Bronchial epithelial cell (primary cell): ENCODE measurements around the gene RPL13. TPM values are rescaled to one million over a fixed set of nuclear protein-coding genes. Genes with fewer than 3 reads are reported as not detected.

ENCODE experiments used
- DNase-seq: peaks from one replicate; pipeline ENCODE4 v3.0.0-alpha.2; 2010; ENCODE audit warnings: low read depth
- FAIRE-seq: peaks from 2 replicates; lab custom pipeline; 2011; peaks lifted over from hg19 to GRCh38; lab: Jason Lieb, UNC
- H3K27me3 ChIP-seq: 2 replicates; pipeline ENCODE4 v1.5.1; 2011; ENCODE audit warnings: low read length; ENCODE audit not compliant: control insufficient read depth, insufficient read depth
- H3K36me3 ChIP-seq: 2 replicates; pipeline ENCODE4 v1.5.1; 2011; ENCODE audit warnings: low read length; ENCODE audit not compliant: control insufficient read depth, insufficient read depth
- H3K4me3 ChIP-seq: 2 replicates; pipeline ENCODE4 v1.5.1; 2011; ENCODE audit warnings: mild to moderate bottlenecking, low read depth, low read length, control low read depth
- total RNA-seq: library from RNA; depleted of rRNA; stranded (reverse); fragments of >200 nt; gene quantifications from 2 replicates; pipeline ENCODE4 v1.2.1, GENCODE V29; 2014
- TF ChIP-seq, protein P1 (sequence below): IDR thresholded peaks from 2 replicates; pipeline ENCODE4 v1.5.1; 2011; ENCODE audit warnings: mild to moderate bottlenecking, moderate library complexity, low read length, control low read depth, inconsistent platforms; ENCODE audit not compliant: insufficient read depth, severe bottlenecking

The RPL13 gene
- total RNA-seq, 1 donor from 2014 or later = 4,913 TPM

DNA sequence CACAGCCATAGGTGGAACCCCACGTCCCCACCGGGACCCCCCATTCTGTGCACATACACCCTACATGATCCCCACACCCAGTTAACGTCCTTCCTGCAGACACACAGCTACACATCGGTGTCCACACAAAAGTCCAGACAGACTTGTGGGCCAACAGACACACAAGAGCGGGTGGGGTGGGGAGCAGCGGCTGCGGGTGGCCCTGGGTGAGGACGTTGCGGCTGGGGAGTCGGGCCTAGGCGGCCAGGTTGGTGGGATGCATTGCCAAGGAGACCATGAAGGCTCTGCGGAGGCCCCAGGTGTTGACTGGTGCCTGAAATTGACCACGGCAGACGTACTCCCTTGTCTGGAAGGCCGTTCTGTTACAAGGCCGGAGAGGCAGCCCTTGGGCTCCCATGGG, 44.3 kb downstream of the RPL13 start:
- Histone ChIP-seq H3K4me3 (no peak overlapping the region), H3K36me3 (no peaks in the 10 kb centered on the region), H3K27me3 (no peaks in the 10 kb centered on the region)
- DNase-seq = no peak
- TF ChIP-seq, protein P1, sequence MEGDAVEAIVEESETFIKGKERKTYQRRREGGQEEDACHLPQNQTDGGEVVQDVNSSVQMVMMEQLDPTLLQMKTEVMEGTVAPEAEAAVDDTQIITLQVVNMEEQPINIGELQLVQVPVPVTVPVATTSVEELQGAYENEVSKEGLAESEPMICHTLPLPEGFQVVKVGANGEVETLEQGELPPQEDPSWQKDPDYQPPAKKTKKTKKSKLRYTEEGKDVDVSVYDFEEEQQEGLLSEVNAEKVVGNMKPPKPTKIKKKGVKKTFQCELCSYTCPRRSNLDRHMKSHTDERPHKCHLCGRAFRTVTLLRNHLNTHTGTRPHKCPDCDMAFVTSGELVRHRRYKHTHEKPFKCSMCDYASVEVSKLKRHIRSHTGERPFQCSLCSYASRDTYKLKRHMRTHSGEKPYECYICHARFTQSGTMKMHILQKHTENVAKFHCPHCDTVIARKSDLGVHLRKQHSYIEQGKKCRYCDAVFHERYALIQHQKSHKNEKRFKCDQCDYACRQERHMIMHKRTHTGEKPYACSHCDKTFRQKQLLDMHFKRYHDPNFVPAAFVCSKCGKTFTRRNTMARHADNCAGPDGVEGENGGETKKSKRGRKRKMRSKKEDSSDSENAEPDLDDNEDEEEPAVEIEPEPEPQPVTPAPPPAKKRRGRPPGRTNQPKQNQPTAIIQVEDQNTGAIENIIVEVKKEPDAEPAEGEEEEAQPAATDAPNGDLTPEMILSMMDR = no peak
- FAIRE-seq = no peak

DNA sequence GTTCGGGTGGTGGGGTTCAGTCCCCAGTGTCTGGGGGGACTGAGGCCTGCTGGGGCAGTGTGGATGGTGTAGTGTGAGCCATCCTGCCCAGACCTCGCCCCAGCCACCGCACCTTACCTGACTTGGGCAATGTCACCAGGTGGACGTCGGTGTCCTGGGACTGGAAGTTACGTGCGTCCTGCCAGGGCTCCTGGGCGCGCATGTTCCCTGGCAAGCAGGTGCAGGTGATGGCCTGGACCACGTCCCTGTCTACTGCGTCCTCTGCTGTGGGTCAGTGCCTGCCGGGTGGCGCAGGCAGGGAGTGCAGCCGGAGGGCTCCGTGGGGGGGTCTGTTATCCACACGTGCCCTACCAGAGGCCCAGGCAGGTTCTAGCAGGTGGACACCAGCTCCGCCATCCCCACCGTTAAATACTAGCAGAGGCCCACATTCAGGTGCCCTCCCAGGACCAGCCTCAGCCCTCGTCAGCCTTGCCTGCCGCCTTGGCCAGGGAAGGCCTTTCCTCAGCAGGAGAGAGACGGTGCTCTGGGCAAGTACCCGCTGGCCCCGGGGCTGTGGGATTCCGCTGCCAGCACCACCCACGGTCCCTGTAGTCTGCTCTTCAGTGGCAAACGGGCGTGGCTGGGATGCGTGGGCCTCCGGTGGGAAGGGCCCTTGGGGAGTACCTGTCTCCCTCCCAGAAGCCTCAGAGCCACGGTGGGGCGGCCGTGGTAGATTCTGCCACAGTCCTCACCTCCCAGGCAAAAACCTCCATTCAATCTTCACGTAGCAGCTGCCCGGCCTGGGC, 44.9 kb downstream of the RPL13 start:
- FAIRE-seq (no peak), DNase-seq (no peak)
- H3K27me3 ChIP-seq = no peaks in the 10 kb centered on the region
- TF ChIP-seq, protein P1 = no peak
- no peaks in the 10 kb centered on the region for H3K36me3 ChIP-seq
- H3K4me3 ChIP-seq = no peak overlapping the region

DNA sequence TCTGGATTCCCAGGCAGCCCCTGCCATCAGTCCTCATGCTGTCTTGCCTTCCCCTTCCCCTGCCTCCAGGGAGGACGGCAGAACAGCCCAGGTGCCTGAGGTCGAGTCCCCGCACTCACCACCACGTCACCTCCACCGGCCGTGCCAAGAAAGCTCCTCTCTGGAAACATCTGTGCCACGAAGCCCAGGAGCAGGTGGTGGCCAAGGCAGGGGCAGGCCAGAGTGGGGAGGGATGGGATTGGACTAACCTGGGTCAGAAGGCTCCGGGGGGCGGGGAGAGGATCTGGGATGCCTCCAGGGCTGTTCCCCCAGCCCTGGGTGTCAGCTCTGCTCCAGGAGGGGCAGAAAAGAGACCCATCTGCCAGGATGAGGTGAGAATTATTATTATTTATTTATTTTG, 45.5 kb downstream of the RPL13 start:
- Histone ChIP-seq H3K27me3 (no peaks in the 10 kb centered on the region), H3K4me3 (no peak overlapping the region), H3K36me3 (no peaks in the 10 kb centered on the region)
- TF ChIP-seq, protein P1 = no peak
- DNase-seq (no peak), FAIRE-seq (no peak)

DNA sequence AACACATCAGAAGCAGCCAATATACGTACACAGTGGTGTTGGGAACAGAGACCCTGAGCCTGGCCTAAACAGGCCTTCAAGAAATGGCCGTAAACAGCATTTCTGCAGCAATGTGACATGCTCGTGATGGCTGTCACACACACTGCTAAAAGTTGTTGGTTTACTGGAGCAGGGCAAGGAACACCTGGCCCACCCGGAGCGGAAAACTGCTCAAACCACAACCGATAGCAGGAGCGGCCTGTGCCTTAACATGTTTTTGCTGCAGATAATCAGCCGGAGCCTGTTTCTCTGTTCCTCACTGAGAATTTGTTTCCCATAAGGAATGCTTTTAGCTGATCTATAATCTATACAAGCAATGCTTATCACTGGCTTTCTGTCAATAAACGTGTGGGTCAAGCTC, 47.0 kb downstream of the RPL13 start:
- Histone ChIP-seq H3K36me3 (no peaks in the 10 kb centered on the region), H3K4me3 (no peak overlapping the region), H3K27me3 (no peaks in the 10 kb centered on the region)
- FAIRE-seq (no peak), DNase-seq (no peak)
- TF ChIP-seq, protein P1 = no peak

DNA sequence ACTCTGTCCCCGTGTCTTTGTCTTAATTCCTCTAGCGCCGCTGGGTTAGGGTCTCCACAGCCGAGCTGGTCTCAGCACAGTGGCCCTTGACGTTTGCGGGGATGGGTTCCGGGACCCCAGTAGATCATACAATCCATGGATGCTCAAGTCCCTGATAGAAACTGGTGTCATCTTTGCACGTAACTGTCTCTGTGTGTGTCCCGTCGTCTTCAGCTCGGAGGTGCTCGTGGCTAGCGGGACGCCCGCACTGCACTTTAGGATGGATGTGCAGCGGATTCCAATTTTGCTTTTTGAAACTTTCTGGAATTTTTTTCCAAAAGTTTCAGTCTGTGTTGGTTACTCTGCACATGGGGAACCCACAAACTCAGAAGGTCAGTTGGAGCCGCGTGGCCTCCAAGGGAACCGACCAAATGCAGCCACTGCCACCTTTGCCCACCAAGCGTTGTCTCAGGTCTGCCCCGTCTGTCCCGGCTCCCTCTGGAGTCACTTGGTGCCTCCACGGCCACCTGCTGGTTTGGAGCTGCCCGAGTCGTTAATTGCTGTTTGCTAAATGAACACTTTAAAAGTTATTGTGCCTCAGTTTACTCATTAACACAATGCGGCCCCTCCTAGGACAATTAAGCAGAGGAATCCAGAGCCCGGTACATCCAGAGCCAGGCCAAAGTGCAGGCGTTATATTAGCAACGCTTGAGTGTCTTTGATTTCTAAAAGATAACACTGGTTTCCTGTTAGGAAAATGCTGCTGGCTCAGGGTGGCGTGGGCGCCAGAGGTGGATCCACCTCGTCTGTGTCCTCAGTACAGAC, 47.7 kb downstream of the RPL13 start:
- TF ChIP-seq, protein P1 = no peak
- FAIRE-seq = no peak

More for the DNA sequence above, 47.7 kb downstream of the RPL13 start:
- no peaks in the 10 kb centered on the region for H3K36me3 ChIP-seq
- H3K4me3 ChIP-seq = no peak overlapping the region
- H3K27me3 ChIP-seq = no peaks in the 10 kb centered on the region
- DNase-seq = no peak
